Measurements from ENCODE around the gene KARS1.
A peak's percentile ranks its signal among the peaks of the same experiment; 100 is the strongest.

DNA sequence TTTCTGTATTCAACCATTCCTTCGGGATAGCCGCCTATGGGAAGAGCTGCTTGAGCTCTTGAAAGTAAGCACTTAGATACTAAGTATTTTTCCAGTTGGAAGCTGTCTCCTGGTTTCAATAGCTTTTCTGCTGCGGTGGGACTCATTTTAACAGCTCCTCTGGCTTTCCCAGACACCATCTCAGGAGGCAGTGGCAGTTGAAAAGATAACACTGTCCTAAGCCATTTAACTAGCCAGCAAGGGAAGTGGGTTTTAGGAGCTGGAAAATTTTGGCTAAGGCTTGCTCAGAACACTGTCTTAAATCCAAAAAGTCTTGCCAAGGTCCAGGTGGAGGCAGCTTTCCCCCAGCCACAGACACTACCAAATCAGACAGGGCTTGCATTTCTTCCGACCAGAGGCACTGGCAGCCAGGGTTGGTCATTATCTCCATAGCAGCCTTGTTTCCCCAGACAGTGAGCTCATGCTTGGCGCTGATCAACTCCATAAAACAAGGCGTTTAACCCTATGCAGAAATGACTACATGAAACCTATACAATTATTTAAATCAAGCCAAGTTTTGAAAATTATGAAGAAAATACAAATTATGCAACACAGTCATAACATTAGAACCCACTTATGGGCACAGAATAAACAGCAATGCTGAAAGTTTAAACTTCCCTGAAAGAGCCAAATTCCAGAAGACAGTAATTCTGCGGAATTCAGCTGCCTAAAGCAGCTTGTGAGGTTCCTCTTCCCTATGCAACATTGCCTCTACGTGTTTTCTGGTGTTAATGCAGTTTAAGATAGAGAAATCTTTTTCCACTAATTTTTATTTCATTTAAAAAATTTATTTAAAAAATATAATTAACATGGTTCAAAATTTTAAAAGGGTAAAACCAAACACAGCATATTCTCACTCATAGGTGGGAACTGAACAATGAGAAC lies 56.3 kb downstream of the KARS1 start:
- TF ChIP-seq, protein P1, sequence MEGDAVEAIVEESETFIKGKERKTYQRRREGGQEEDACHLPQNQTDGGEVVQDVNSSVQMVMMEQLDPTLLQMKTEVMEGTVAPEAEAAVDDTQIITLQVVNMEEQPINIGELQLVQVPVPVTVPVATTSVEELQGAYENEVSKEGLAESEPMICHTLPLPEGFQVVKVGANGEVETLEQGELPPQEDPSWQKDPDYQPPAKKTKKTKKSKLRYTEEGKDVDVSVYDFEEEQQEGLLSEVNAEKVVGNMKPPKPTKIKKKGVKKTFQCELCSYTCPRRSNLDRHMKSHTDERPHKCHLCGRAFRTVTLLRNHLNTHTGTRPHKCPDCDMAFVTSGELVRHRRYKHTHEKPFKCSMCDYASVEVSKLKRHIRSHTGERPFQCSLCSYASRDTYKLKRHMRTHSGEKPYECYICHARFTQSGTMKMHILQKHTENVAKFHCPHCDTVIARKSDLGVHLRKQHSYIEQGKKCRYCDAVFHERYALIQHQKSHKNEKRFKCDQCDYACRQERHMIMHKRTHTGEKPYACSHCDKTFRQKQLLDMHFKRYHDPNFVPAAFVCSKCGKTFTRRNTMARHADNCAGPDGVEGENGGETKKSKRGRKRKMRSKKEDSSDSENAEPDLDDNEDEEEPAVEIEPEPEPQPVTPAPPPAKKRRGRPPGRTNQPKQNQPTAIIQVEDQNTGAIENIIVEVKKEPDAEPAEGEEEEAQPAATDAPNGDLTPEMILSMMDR (conservative IDR thresholded peaks at IDR 0.05; ENCODE audit: low read depth, low read length), result peak; percentile 52
- TF ChIP-seq MXI1 (IDR thresholded peaks at IDR 0.05; ENCODE audit: borderline replicate concordance, low read depth, low read length) (no peak), POLR2A (IDR thresholded peaks at IDR 0.05; ENCODE audit: low read depth, low read length) (no peak), MAZ (IDR thresholded peaks at IDR 0.05; ENCODE audit: borderline replicate concordance, low read depth, low read length) (no peak), CHD1 (IDR thresholded peaks at IDR 0.05; ENCODE audit: low read depth, low read length) (no peak), RFX5 (IDR thresholded peaks at IDR 0.05; ENCODE audit: low read depth, low read length) (no peak)
- TF ChIP-seq, protein P2, sequence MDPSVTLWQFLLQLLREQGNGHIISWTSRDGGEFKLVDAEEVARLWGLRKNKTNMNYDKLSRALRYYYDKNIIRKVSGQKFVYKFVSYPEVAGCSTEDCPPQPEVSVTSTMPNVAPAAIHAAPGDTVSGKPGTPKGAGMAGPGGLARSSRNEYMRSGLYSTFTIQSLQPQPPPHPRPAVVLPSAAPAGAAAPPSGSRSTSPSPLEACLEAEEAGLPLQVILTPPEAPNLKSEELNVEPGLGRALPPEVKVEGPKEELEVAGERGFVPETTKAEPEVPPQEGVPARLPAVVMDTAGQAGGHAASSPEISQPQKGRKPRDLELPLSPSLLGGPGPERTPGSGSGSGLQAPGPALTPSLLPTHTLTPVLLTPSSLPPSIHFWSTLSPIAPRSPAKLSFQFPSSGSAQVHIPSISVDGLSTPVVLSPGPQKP (IDR thresholded peaks at IDR 0.05; ENCODE audit: borderline replicate concordance, low read depth, low read length), result no peak
